GM12801 (cell line): ENCODE results near the gene PIK3R5.

ENCODE experiments used
- TF ChIP-seq, protein P1 (sequence below): IDR thresholded peaks from one replicate; pipeline ENCODE4 v1.5.1; 2011; ENCODE audit warnings: control low read depth; ENCODE audit not compliant: insufficient read length; ENCODE audit errors: extremely low read depth

PIK3R5 gene

DNA sequence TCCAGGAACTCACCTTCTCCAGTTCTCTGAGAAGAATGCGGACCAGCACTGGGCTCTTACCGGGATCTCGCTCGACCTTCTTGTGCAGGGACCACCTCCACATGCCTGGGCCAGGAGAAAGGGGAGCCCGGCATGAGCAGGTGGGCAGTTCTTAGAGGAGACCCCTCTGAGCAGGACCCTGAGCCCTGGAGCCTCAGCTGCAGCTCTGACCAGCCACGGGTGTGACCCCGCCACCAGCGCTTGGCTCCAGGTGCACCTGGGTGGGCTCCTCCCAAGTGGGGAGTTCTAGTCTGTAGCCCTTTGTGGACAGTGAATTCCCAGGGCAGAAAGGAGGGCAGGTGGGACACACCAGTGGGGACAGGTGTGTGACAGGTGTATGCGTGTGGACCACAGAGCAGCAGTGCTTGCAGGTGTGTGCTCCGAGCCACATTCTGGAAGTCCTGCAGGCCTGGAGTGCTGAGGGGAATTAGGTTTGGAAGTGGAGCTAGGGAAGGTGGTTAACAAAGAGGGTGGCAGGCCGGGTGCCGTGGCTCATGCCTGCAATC is 126.9 kb downstream of the PIK3R5 start:
- TF ChIP-seq, protein P1, sequence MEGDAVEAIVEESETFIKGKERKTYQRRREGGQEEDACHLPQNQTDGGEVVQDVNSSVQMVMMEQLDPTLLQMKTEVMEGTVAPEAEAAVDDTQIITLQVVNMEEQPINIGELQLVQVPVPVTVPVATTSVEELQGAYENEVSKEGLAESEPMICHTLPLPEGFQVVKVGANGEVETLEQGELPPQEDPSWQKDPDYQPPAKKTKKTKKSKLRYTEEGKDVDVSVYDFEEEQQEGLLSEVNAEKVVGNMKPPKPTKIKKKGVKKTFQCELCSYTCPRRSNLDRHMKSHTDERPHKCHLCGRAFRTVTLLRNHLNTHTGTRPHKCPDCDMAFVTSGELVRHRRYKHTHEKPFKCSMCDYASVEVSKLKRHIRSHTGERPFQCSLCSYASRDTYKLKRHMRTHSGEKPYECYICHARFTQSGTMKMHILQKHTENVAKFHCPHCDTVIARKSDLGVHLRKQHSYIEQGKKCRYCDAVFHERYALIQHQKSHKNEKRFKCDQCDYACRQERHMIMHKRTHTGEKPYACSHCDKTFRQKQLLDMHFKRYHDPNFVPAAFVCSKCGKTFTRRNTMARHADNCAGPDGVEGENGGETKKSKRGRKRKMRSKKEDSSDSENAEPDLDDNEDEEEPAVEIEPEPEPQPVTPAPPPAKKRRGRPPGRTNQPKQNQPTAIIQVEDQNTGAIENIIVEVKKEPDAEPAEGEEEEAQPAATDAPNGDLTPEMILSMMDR, result no peak

DNA sequence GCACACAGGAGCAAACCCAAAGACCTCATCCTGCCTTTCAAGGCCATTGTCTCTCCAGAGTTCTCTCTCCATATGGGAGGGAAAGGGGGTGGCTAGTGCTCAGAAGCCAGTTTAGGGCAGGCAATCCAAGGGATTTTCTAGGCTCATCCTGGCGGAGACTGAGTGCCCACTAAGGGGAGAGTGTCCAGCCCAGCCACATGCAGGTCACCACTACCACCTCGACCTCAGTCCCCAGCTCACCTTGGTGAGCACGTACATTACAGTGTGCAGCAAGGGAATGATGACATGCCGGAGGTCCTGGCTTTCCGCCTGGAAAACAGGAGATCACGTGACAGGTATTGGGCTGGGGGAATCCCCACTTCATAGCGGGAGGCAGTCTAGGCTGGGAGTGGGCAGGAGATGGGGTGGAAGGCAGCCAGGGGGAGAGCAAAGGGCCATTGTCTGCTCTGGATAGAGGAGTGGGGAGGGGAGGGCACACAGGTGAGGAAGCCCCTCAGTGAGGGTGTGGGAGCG is 127.9 kb downstream of the PIK3R5 start:
- TF ChIP-seq, protein P1, result no peak

DNA sequence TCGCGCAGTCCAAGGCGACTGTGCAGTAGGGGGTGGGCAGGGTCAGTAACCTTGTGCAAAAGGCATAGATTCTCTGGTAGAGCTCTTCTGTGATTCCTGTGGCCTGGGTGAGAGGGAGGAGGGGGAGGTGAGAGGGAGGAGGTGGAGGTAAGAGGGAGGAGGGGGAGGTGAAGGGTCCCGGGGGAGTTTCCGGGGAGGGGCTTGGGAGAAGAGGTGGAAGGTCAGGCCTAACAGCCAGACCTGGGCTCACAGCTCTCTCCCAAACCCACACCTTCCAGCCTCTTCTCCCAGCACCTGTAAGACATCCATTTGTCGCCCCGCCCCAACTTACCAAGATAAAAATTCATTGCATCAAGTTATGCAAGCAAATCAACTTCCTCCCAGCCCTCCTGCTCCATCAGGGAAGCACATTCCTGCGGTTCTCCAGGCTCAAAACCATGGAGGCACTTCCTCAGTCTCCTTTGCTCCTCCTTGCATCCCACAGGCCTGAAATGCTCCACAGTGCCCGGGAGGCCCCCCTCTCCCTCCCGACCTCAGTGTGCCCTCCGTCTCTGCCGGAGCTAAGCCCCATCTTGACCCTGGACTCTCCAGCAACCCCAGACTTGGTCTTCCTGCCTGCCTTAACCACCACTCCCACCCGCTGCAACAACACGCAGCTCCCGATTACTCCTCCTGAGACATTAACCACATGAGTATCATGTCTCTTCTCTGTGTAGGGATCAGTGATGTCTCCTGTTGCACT is 128.5 kb downstream of the PIK3R5 start:
- TF ChIP-seq, protein P1, result no peak

DNA sequence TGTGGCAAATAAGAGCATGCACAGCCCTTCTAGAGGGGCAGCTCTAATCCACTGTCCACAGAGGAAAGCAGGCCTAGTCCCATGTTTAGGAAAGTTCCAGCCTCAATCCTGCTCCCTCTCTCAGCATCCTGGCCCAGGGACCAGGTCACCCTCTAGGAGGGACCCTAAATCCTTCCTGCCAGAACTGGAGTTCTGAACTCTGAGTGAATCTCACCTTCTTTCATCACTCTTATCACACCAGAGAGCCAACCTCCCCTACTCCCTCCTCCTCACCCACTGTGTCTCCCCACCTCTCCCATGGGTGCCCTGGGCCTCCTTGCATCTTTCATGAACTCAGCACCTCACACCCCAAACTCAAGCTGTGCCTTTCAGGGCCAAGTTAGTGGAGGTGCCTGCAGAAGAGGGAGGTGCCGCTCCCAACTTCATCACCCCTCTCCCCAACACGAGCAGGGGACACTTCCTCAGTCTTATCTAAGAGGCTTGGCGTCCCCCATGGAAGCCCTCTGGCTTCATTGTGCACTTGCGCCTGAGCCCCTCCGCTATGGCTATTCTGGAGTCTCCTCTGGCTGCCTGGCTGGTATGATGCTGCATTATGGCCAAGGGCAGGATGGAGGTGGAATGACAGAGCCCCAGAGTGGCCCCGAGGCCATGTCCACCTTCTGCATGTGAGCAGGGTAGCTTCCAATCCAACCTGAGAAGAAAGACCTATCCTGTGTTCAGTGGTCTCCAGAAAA is 129.7 kb downstream of the PIK3R5 start:
- TF ChIP-seq, protein P1, result no peak

DNA sequence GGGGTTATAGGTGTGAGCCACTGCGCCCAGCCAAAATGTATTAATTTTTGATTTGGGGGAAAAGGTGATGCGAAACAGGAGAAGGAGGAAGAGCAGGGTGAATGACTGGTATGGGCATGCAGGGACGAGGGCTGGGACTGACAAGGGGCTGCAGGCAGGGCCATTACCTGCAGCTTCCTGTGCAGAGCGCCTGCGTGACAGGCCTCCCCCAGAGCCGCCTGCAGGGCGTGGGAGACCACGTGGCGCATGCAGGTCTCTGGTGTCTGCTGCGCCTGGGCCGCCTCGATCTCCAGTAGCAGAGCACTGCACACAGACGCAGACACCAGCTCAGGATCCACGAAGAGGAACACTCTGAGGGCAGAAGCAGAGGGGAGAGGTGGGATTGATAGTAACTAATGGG is 130.4 kb downstream of the PIK3R5 start:
- TF ChIP-seq, protein P1, result no peak

DNA sequence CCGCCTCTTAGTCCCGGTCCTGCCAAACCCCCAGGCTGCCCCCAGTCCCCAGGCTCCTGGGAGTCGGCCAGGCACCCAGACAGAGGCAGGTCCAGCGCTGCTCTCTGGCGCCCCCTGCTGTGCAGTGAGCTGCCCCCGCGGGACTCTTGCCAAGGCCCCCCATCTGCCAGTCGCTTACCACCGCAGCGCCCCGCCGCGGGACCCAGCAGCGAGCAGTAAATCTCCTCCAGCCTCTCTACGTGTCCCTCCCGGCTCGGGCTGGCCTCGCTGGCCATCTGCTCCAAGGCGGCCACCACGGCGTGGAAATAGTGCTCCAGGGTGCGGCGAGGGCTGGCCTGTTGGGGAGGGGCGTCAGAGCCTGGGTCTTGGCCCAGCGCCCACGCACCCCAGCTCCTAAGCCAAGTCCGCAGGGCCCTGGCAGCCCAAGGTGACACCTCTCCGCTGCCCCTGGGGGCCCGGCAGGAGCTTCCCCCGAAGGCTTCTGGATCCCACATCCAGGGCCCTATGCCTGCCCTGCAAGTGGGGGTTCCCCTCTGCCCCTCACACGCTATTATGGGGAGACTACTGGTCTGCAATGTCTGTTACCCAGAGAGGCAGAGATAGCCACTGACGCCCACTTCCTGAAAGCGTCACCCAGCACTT is 132.7 kb downstream of the PIK3R5 start:
- TF ChIP-seq, protein P1, result no peak
